PFSK-1 (cell line): ENCODE results near the gene COL24A1.

ENCODE experiments used
- FOXP2 ChIP-seq: optimal IDR thresholded peaks from 2 replicates; pipeline ENCODE3; 2011; ENCODE audit warnings: borderline replicate concordance, control low read depth, inconsistent platforms; ENCODE audit not compliant: insufficient read depth; ENCODE audit errors: extremely low read length, extremely low read depth
- POLR2AphosphoS5 ChIP-seq: IDR thresholded peaks from 2 replicates; pipeline ENCODE4 v1.6.1; 2012; ENCODE audit warnings: low read depth, mild to moderate bottlenecking, control low read depth, low read length, moderate library complexity
- REST ChIP-seq, 2 experiments: IDR thresholded peaks; 2 replicates each; pipeline versions ENCODE4 v1.6.1 to v1.8.0; 2011 to 2012; ENCODE audit warnings: low read depth in 2 of 2, low read length in 2 of 2, control low read depth in 1 of 2, inconsistent platforms in 1 of 2, mild to moderate bottlenecking in 1 of 2, moderate library complexity in 1 of 2; ENCODE audit not compliant: insufficient read depth in 1 of 2
- SIN3A ChIP-seq: IDR thresholded peaks from 2 replicates; pipeline ENCODE4 v1.6.1; 2012; ENCODE audit warnings: mild to moderate bottlenecking, low read length, moderate library complexity, borderline replicate concordance; ENCODE audit not compliant: insufficient read depth
- TAF1 ChIP-seq: IDR thresholded peaks from 2 replicates; pipeline ENCODE4 v1.6.1; 2012; ENCODE audit warnings: low read length, control low read depth, borderline replicate concordance; ENCODE audit not compliant: insufficient read depth

- TF ChIP-seq TAF1 (no peak), POLR2AphosphoS5 (no peak), REST (IDR thresholded peaks at IDR 0.05; ENCODE audit: insufficient read depth in 1 of 2, low read depth in 2 of 2, low read length in 2 of 2) (no peak), SIN3A (no peak), FOXP2 (no peak)
Observed at GRCh38 chr1:85998105-85998855, 158.3 kb downstream of the COL24A1 start.
